Hepatocyte (in vitro differentiated cells): Measurements from ENCODE around the gene DNM2. TPM values are rescaled to one million over a fixed set of nuclear protein-coding genes. Genes with fewer than 3 reads are reported as not detected.

Source experiments
- DNase-seq: peaks from one replicate; pipeline ENCODE4 v3.0.0-alpha.2; 2016; ENCODE audit warnings: low spot score
- H2AFZ ChIP-seq: fragments of 200-600 bp; sonication (generic); 2 replicates; pipeline ENCODE4 v1.6.0; 2016; ENCODE audit warnings: antibody characterized with exemption, mild to moderate bottlenecking
- H3K27ac ChIP-seq: fragments of 200-600 bp; sonication (generic); 2 replicates; pipeline ENCODE4 v1.5.1; 2016; ENCODE audit warnings: mild to moderate bottlenecking
- H3K27me3 ChIP-seq: fragments of 200-600 bp; sonication (generic); 2 replicates; pipeline ENCODE4 v1.6.1; 2016
- H3K36me3 ChIP-seq: fragments of 200-600 bp; sonication (generic); replicated peaks from 2 replicates; pipeline ENCODE4 v1.5.1; 2016; ENCODE audit warnings: low read depth; ENCODE audit not compliant: insufficient read depth
- H3K4me1 ChIP-seq: fragments of 200-600 bp; sonication (generic); 2 replicates; pipeline ENCODE4 v1.5.1; 2016; ENCODE audit warnings: mild to moderate bottlenecking, moderate library complexity; ENCODE audit not compliant: insufficient read depth
- H3K4me2 ChIP-seq: fragments of 200-600 bp; sonication (generic); 2 replicates; pipeline ENCODE4 v1.6.0; 2016
- H3K4me3 ChIP-seq: fragments of 200-600 bp; sonication (generic); 2 replicates; pipeline ENCODE4 v1.5.1; 2016; ENCODE audit warnings: mild to moderate bottlenecking
- H3K79me2 ChIP-seq: fragments of 200-600 bp; sonication (generic); 2 replicates; pipeline ENCODE4 v1.6.0; 2017; ENCODE audit warnings: mild to moderate bottlenecking
- H3K9me2 ChIP-seq: fragments of 200-600 bp; sonication (generic); replicated peaks from 2 replicates; pipeline ENCODE4 v1.6.0; 2017; ENCODE audit warnings: mild to moderate bottlenecking; ENCODE audit not compliant: insufficient read depth
- H3K9me3 ChIP-seq: fragments of 200-600 bp; sonication (generic); 2 replicates; pipeline ENCODE4 v1.5.1; 2016; ENCODE audit warnings: low read depth, mild to moderate bottlenecking
- H4K20me1 ChIP-seq: fragments of 200-600 bp; sonication (generic); 2 replicates; pipeline ENCODE4 v1.6.0; 2016; ENCODE audit warnings: mild to moderate bottlenecking; ENCODE audit not compliant: insufficient read depth, poor library complexity, severe bottlenecking
- CTCF ChIP-seq: fragments of 200-600 bp; sonication (generic); IDR thresholded peaks from 2 replicates; pipeline ENCODE4 v1.5.1; 2016; ENCODE audit warnings: antibody characterized with exemption, mild to moderate bottlenecking; ENCODE audit not compliant: poor library complexity
- EZH2 ChIP-seq: fragments of 200-600 bp; sonication (generic); IDR thresholded peaks from 2 replicates; pipeline ENCODE4 v1.6.1; 2016; ENCODE audit warnings: antibody characterized with exemption, mild to moderate bottlenecking, borderline replicate concordance
- EZH2phosphoT487 ChIP-seq: fragments of 200-600 bp; sonication (generic); IDR thresholded peaks from one replicate; pipeline ENCODE4 v1.6.1; 2018; ENCODE audit warnings: antibody characterized with exemption, mild to moderate bottlenecking, low read depth, moderate library complexity; ENCODE audit not compliant: unreplicated experiment, severe bottlenecking
- WGBS: methylation state at CpG from one replicate; pipeline ENCODE4 v1.1.6; 2016; ENCODE audit warnings: low lambda C conversion rate; ENCODE audit errors: missing lambda C conversion rate; 5-methylcytosine and 5-hydroxymethylcytosine counted together
- polyA plus RNA-seq: library from polyadenylated mRNA; unstranded; fragments of >200 nt; fragmentation: Nextera tagmentation; extraction: Ambion mirVana; gene quantifications from 2 replicates; pipeline ENCODE4 v1.2.1, GENCODE V29; 2016
- total RNA-seq: library from RNA; depleted of rRNA; stranded (reverse); fragments of >200 nt; gene quantifications from 2 replicates; pipeline ENCODE4 v1.2.3, GENCODE V29; 2014

The DNM2 gene
- total and polyA plus RNA-seq, 2 experiments from 2014 or later, result 93.9 to 130 TPM

GRCh38 chr19:10678813-10679212, 39.1 kb upstream of the DNM2 start:
- Histone ChIP-seq H3K79me2 (peaks cover 64% of the 10 kb centered on the region), H3K27ac (no peak overlapping the region), H3K9me2 (no peaks in the 10 kb centered on the region), H4K20me1 (peaks cover 69% of the 10 kb centered on the region), H3K4me2 (no peak overlapping the region), H3K4me3 (no peak overlapping the region), H3K36me3 (no peaks in the 10 kb centered on the region), H3K4me1 (no peaks in the 10 kb centered on the region), H3K9me3 (no peaks in the 10 kb centered on the region), H3K27me3 (no peaks in the 10 kb centered on the region), H2AFZ (no peak overlapping the region)
- TF ChIP-seq EZH2 (no peak), CTCF (no peak), EZH2phosphoT487 (no peak)
- 94% methylated on average over 12 of the region's 12 CpGs for WGBS
- no peak for DNase-seq

- Histone ChIP-seq H4K20me1 (peaks cover 69% of the 10 kb centered on the region), H3K27me3 (no peaks in the 10 kb centered on the region), H3K27ac (no peak overlapping the region), H3K4me3 (no peak overlapping the region), H2AFZ (no peak overlapping the region), H3K4me2 (no peak overlapping the region), H3K4me1 (no peaks in the 10 kb centered on the region), H3K36me3 (no peaks in the 10 kb centered on the region), H3K9me3 (no peaks in the 10 kb centered on the region), H3K9me2 (no peaks in the 10 kb centered on the region), H3K79me2 (peaks cover 58% of the 10 kb centered on the region)
- TF ChIP-seq CTCF (no peak), EZH2 (no peak), EZH2phosphoT487 (no peak)
- WGBS, result 96% methylated on average over 18 of the region's 18 CpGs
- no peak for DNase-seq
Observed at GRCh38 chr19:10679743-10680142, 38.1 kb upstream of the DNM2 start.

GRCh38 chr19:10680545-10681135, 37.2 kb upstream of the DNM2 start:
- Histone ChIP-seq H3K27me3 (no peaks in the 10 kb centered on the region), H3K79me2 (peaks cover 60% of the 10 kb centered on the region), H3K4me1 (no peaks in the 10 kb centered on the region), H2AFZ (no peak overlapping the region), H3K9me2 (no peaks in the 10 kb centered on the region), H3K27ac (no peak overlapping the region), H3K4me3 (no peak overlapping the region), H4K20me1 (peaks cover 72% of the 10 kb centered on the region), H3K4me2 (no peak overlapping the region), H3K9me3 (no peaks in the 10 kb centered on the region), H3K36me3 (no peaks in the 10 kb centered on the region)
- no peak for TF ChIP-seq EZH2phosphoT487
- TF ChIP-seq EZH2, result no peak
- no peak for DNase-seq
- WGBS, result 96% methylated on average over 15 of the region's 15 CpGs

GRCh38 chr19:10681658-10682057, 36.2 kb upstream of the DNM2 start:
- no peaks in the 10 kb centered on the region for H3K36me3 ChIP-seq
- H3K79me2 ChIP-seq, result peaks cover 58% of the 10 kb centered on the region
- peaks cover 73% of the 10 kb centered on the region for H4K20me1 ChIP-seq
- no peaks in the 10 kb centered on the region for H3K4me1 ChIP-seq
- TF ChIP-seq CTCF (no peak), EZH2 (no peak), EZH2phosphoT487 (no peak)
- 100% methylated on average over 4 of the region's 4 CpGs for whole genome bisulfite sequencing
- no peaks in the 10 kb centered on the region for H3K9me2 ChIP-seq
- no peaks in the 10 kb centered on the region for H3K9me3 ChIP-seq
- DNase-seq, result no peak
- no peak overlapping the region for H3K4me3 ChIP-seq
- H3K4me2 ChIP-seq, result no peak overlapping the region
- no peaks in the 10 kb centered on the region for H3K27me3 ChIP-seq
- no peak overlapping the region for H2AFZ ChIP-seq
- no peak overlapping the region for H3K27ac ChIP-seq
